HL-60/S4 treated with retinoic acid at 250 ng/mL for 4 days and 3 days (cell line): ENCODE data around the gene ARNT2.

Source experiments
- in situ Hi-C: fragments of 300-500 bp; cut with MboI; formaldehyde crosslinking; loops from 2 replicates; pipeline ENCODE4 v1.7.0; 2022; ENCODE audit warnings: low sequenced_read_pairs

ARNT2 gene

GRCh38 chr15:80462836-80463512, 58.8 kb downstream of the ARNT2 start:
- in situ Hi-C loops, result loop anchor here (25.0 kb wide), 1 partner anchor 799 kb away; no protein-coding TSS in a partner anchor

DNA sequence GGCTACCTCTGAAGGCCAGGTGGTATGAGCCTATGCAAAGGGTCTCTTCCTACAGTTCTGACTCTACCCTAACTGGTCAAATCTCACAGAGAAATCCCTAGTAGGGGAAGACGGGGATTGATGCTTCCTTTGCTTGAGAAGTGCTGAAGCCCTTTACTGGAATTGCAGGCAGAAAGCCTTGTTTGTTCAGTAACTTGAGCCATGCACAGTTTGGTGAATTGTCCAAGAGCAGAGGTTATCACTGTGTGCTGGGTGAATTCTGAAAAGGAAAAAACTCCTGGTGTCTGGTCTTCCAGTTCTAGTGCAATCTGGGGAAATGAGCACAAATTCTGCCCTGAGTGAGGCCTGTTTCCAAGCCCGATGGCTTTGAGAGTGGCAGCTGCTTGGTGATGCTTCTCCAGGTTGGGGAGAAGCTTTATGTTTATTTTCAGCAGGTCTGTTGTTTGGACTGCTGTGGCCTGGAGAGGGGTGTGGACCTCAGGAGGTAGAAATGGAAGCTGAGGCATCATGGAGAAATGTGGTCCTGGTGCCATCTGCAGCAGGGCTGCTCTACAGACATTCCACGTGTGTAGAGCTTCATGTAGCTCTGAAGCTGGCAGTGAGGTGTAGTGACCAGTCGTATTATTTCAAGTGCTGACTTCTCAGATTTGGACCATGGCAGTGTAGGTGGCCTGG, 60.9 kb downstream of the ARNT2 start:
- in situ Hi-C loops, result loop anchor here (25.0 kb wide), 1 partner anchor 797 kb away; no protein-coding TSS in a partner anchor

DNA sequence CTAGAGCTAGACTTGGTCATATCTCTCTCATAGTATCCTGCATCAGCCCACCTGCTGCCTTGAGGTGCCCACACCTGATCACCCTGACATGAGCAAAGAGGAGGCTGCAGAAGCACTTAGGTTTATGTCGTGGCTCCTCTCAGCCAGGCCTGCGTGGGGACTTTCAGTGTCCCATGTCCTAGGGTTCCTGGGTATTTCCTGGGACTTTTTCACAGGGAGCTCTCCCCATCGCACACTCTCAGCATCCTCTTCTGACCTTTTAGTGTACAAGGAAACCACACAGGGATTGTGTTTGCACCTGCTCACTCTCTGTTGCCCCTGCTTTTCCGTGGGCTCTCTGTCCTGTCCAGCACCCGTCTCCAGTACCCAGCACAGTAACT, 61.4 kb downstream of the ARNT2 start:
- in situ Hi-C loops, result loop anchor here (25.0 kb wide), 1 partner anchor 797 kb away; no protein-coding TSS in a partner anchor

DNA sequence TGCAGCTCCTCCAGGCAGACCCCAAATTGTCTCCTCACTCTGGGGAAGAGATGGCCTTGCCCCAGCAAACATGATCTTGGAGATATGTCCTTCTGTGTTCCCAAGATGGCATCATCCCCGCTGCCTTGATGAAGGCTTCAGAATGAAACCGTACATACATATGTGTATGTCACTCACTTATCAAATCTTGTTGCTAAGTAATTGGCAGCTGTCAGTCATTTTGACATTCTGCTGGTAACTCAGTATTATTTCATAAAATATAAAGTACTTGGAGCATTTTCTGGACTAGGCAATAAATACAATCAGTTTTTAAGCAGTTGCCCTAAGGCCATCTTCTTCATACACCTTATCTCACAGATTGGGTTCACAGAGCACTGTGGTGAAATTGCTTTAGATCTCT, 62.4 kb downstream of the ARNT2 start:
- in situ Hi-C loops, result loop anchor here (25.0 kb wide), 1 partner anchor 796 kb away; no protein-coding TSS in a partner anchor

DNA sequence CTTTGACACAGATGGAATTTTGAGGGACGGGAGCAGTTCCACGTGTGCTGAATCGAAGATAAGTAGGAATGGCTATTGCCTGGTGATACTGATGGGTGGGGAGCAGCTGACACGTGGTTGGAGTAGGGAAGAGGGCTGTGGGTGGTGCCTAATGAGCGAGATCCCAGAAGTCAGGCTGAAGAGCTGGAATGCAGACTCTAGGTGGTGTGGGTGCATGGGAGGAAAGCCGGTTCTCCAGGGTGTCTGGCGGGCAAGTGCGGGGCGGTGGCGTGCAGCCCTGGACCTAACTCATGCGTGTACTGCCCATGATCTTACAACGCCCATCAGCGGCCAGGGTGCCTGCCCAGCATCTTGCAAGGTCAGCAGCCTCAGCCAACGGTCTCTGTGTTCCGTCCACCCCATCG, 63.1 kb downstream of the ARNT2 start:
- in situ Hi-C loops, result loop anchor here (25.0 kb wide), 1 partner anchor 795 kb away; no protein-coding TSS in a partner anchor

GRCh38 chr15:80468796-80469195, 64.6 kb downstream of the ARNT2 start:
- in situ Hi-C loops, result loop anchor here (25.0 kb wide), 1 partner anchor 794 kb away; no protein-coding TSS in a partner anchor

DNA sequence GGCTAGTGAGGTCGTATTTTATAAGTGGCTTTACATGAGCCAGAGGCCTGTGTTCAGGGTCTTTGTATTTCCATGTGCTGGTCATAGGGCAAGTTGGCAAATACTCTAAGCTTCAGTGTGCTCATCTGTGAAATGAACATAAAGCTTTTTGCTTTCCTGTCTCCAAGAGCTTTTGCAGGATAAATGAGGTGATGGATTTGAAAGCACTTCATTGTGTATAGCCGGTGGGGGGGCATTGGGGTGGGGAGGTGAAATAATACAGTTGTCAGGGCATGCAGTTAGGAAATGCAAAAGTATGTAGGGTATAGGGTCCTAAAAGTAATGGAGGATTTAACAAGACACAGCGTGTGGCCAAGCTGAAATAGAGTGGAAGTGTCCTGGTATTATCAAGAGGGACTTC, 67.7 kb downstream of the ARNT2 start:
- in situ Hi-C loops, result loop anchor here (25.0 kb wide), 1 partner anchor 790 kb away; no protein-coding TSS in a partner anchor

DNA sequence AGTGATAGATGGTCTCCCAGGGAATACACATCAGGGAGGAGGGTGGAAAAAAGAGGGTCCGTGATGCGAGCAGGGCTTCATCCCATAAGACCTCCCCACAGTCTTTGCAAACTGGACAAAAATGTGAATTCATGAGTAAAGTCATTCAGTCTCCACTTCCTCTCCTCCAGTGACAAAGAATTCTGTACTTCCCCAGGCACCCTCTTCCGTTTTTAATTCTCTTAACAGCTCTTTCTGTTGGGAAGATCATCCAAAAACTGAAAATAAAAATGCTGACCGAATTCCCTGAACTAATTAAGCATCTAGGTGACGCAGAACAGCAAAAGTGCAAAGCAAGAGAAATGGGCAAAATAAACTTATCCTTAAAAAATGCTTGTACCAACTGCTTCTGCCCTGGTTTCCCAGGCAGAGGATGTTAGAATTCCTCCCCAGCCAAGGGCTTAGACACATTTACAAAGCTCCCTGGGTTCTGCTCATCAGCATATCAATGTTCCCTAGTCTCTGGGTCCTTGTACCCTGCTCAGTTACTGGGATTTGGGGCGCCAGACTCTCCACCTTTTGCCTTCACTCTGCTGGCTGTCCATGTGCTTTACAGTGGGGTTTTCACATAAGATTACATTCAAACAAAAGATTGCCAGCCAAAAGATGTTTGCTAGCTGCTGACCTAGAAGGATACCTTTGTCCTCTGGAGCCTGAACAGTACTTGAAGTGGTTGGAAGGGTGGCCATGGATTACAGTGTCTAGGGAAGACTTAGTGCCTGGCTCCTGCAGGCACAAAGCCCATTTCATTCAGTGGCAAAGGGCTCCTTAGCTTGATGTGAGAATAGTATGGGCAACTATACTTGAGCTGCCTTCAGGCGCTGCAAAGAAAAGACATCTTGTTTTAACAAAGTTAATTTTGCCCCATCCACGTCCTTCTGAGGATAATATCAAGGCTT, 69.4 kb downstream of the ARNT2 start:
- in situ Hi-C loops, result loop anchor here (25.0 kb wide), 1 partner anchor 789 kb away; no protein-coding TSS in a partner anchor

- in situ Hi-C loops, result loop anchor here (25.0 kb wide), 1 partner anchor 788 kb away; no protein-coding TSS in a partner anchor
Measured at GRCh38 chr15:80474224-80475215, 70.3 kb downstream of the ARNT2 start.

GRCh38 chr15:80475572-80475971, 71.4 kb downstream of the ARNT2 start:
- in situ Hi-C loops, result no loop called here

GRCh38 chr15:80476036-80476435, 71.9 kb downstream of the ARNT2 start:
- in situ Hi-C loops, result no loop called here

DNA sequence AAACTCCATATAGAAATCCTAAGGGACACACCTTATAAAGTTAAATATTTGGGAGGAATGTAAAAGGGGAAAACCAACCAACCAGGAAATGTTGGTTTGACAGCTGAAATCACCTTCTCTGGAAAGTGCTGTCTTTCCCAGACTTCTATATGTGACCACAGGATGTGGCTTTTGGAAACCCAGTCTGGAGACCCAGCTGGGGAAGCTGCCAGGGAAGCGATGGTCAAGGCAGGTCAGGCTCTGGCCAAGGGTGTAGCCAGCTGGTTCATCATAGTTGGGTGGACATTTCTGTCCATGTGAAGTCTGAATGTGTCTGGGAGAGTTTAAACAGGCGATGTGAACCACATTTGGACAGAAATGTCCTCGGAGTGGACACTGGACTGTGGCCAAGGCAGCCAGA, 73.9 kb downstream of the ARNT2 start:
- in situ Hi-C loops, result no loop called here

GRCh38 chr15:80479191-80479590, 75.0 kb downstream of the ARNT2 start:
- in situ Hi-C loops, result no loop called here

GRCh38 chr15:80480171-80480811, 76.1 kb downstream of the ARNT2 start:
- in situ Hi-C loops, result no loop called here

DNA sequence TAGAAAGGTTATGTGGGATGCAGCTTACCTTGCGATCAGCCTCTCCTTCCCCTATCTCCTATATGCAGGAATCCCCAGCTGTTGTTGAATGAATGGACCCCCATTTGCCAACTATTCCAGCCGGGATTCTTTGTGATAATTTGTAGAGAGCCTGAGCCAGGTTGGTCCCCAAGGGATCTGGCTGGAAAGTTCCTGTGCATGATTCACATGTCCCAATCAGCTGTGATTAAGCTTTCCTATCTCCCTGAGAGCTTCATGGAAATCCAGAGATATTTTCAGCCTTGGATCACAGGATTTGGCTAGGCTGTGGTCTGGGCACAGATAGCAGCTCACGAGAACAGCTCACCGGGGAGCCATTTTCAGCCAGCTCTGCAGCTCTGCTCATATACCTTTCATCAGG, 76.7 kb downstream of the ARNT2 start:
- in situ Hi-C loops, result no loop called here

- in situ Hi-C loops, result no loop called here
Measured at GRCh38 chr15:80482696-80483095, 78.5 kb downstream of the ARNT2 start.

GRCh38 chr15:80483725-80484161, 79.6 kb downstream of the ARNT2 start:
- in situ Hi-C loops, result no loop called here

DNA sequence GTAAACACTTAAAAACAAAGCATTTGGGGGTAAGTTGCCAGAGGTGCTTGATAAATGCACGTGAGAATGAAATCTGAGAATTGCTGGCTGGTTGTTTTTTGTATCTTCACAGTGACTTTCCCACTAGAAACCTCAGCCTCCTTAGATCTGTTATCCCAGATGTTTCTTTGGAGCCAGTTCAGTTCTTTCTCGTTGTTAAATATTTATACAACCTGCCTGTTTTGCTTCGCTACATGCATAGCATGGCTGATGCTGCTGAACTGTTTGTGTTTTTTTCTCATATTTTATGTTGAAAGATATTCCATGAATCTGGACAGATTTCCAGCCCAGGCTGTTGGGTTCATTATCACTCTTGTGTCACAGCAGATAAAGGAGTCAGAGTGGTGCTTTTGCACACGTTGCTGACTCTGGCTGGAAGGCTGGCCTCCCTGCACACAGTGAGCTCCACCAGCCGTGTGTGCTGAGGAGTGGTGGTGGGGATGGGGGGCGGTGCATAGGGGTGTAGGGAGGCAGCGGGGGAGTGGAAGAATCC, 80.2 kb downstream of the ARNT2 start:
- in situ Hi-C loops, result no loop called here
